ENCODE results near the gene OXT. TPM values are rescaled to one million over a fixed set of nuclear protein-coding genes. Genes with fewer than 3 reads are reported as not detected.

Gene OXT
- total RNA-seq, 1 donor from 2014 or later = not detected

- Mint-ChIP-seq H3K27me3 (ENCODE audit: low read depth) (peaks cover 57% of the 10 kb centered on the region), H3K27ac (no peak overlapping the region), H3K4me3 (no peak overlapping the region), H3K36me3 (no peaks in the 10 kb centered on the region), H3K9me3 (no peaks in the 10 kb centered on the region), H3K4me1 (no peaks in the 10 kb centered on the region)
- DNase-seq (ENCODE audit: low spot score in 2 of 2, unreplicated experiment in 2 of 2) = no peak
- TF ChIP-seq CTCF (IDR thresholded peaks at IDR 0.05; ENCODE audit: unreplicated experiment) = no peak
These were observed 14.2 kb downstream of the OXT start for GRCh38 chr20:3085571-3086072.

GRCh38 chr20:3088031-3088430 lies 16.6 kb downstream of the OXT start:
- H3K36me3 Mint-ChIP-seq = no peaks in the 10 kb centered on the region
- H3K27me3 Mint-ChIP-seq (ENCODE audit: low read depth) = peaks cover 40% of the 10 kb centered on the region
- no peak for TF ChIP-seq CTCF (IDR thresholded peaks at IDR 0.05; ENCODE audit: unreplicated experiment)
- DNase-seq (ENCODE audit: low spot score in 2 of 2, unreplicated experiment in 2 of 2) = no peak
- no peak overlapping the region for H3K4me3 Mint-ChIP-seq
- H3K27ac Mint-ChIP-seq = no peak overlapping the region
- peaks cover 2% of the 10 kb centered on the region for H3K4me1 Mint-ChIP-seq
- no peaks in the 10 kb centered on the region for H3K9me3 Mint-ChIP-seq

- H3K27ac Mint-ChIP-seq = no peak overlapping the region
- no peak for DNase-seq (ENCODE audit: low spot score in 2 of 2, unreplicated experiment in 2 of 2)
- H3K27me3 Mint-ChIP-seq (ENCODE audit: low read depth) = peaks cover 17% of the 10 kb centered on the region
- no peaks in the 10 kb centered on the region for H3K9me3 Mint-ChIP-seq
- no peak overlapping the region for H3K4me3 Mint-ChIP-seq
- no peak for TF ChIP-seq CTCF (IDR thresholded peaks at IDR 0.05; ENCODE audit: unreplicated experiment)
- H3K36me3 Mint-ChIP-seq = no peaks in the 10 kb centered on the region
- peaks cover 2% of the 10 kb centered on the region for H3K4me1 Mint-ChIP-seq
These were observed 19.1 kb downstream of the OXT start for GRCh38 chr20:3090565-3090964.

GRCh38 chr20:3092611-3093379 lies 21.4 kb downstream of the OXT start:
- Mint-ChIP-seq H3K4me1 (peaks cover 2% of the 10 kb centered on the region), H3K4me3 (peak overlapping the region; percentile 68), H3K9me3 (no peaks in the 10 kb centered on the region), H3K27me3 (ENCODE audit: low read depth) (peaks cover 17% of the 10 kb centered on the region), H3K27ac (peak overlapping the region; percentile 67), H3K36me3 (no peaks in the 10 kb centered on the region)
- no peak for DNase-seq (ENCODE audit: low spot score in 2 of 2, unreplicated experiment in 2 of 2)
- TF ChIP-seq CTCF (IDR thresholded peaks at IDR 0.05; ENCODE audit: unreplicated experiment) = no peak

- Mint-ChIP-seq H3K9me3 (no peaks in the 10 kb centered on the region), H3K27ac (no peak overlapping the region), H3K27me3 (ENCODE audit: low read depth) (peaks cover 11% of the 10 kb centered on the region), H3K4me3 (no peak overlapping the region), H3K4me1 (peaks cover 2% of the 10 kb centered on the region), H3K36me3 (no peaks in the 10 kb centered on the region)
- no peak for DNase-seq (ENCODE audit: low spot score in 2 of 2, unreplicated experiment in 2 of 2)
- no peak for TF ChIP-seq CTCF (IDR thresholded peaks at IDR 0.05; ENCODE audit: unreplicated experiment)
These were observed 22.5 kb downstream of the OXT start for GRCh38 chr20:3093861-3094361.
